Stimulated activated naive B cell treated with anti-CD40 and anti-IgM and Interleukin-4, amounts not matched to agents 10 μg/mL and 1 μg/mL and 100 μg/mL, for 72 hours (primary cell): ENCODE measurements around the gene LTBP2.
A peak's percentile ranks its signal among the peaks of the same experiment; 100 is the strongest.

Experiments
- ATAC-seq, 2 donors: fragments of 150-1000 bp; cut with Tn5 transposase; replicated peaks; 2 replicates each; pipeline ENCODE4 v1.10.0; 2021; ENCODE audit warnings: moderate library complexity in 1 of 2
- DNase-seq: peaks from one replicate; pipeline ENCODE4 v3.0.0; 2021
- H3K27ac Mint-ChIP-seq: one replicate; pipeline ENCODE4 v1.8.0; 2022; ENCODE audit warnings: mild to moderate bottlenecking, mixed read lengths
- H3K27me3 Mint-ChIP-seq, 2 donors: one replicate each; pipeline ENCODE4 v1.8.0; 2022; ENCODE audit warnings: mixed read lengths in 2 of 2
- H3K36me3 Mint-ChIP-seq, 2 donors: one replicate each; pipeline ENCODE4 v1.8.0; 2022; ENCODE audit warnings: mixed read lengths in 2 of 2, mild to moderate bottlenecking in 1 of 2
- H3K4me1 Mint-ChIP-seq, 2 donors: one replicate each; pipeline ENCODE4 v1.8.0; 2022; ENCODE audit warnings: mixed read lengths in 2 of 2, mild to moderate bottlenecking in 1 of 2
- H3K4me3 Mint-ChIP-seq, 2 donors: one replicate each; pipeline ENCODE4 v1.8.0; 2022; ENCODE audit warnings: mild to moderate bottlenecking in 2 of 2, mixed read lengths in 2 of 2, moderate library complexity in 1 of 2
- H3K9me3 Mint-ChIP-seq, 2 donors: one replicate each; pipeline ENCODE4 v1.8.0; 2022; ENCODE audit warnings: mixed read lengths in 2 of 2, mild to moderate bottlenecking in 1 of 2

LTBP2 gene

DNA sequence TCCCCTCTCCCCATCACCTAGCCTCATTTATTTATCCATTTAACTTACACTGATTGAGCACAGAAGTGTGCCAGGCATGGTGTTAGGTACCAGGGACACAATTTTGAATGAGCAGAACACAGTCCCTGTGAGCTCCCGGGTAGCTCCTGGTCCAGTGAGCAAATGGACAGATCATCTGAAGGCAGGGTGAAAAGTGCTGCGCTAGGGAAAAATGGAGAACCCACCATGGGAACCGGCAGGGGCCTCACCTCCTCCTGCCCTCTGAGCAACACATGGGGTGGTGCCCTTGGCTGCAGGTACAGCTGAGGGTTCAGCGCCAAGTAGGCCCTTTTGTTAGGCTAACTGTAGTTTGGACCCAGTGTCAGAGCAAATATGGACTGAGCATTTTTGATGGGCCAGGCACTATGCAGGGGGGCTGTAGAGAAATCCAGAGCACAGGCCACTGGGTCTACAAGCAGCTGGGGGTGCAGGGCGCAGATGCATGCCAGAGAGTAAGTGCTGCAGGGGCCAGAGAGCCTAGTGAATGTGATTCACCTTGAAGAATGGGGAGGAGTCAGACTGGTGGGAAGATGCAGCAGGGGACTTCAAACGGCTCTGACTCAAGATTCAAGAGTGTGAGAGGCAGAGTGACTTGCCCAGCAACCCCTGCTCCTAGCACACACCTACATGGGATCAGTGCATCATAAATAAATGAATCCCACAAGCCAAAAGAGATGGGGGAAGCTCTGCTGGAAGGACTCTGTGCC lies 28.2 kb downstream of the LTBP2 start:
- Mint-ChIP-seq H3K4me1 (peaks cover 6 to 10% of the 10 kb centered on the region in 2 donors), H3K36me3 (no peaks in the 10 kb centered on the region), H3K27ac (no peak overlapping the region), H3K9me3 (no peaks in the 10 kb centered on the region), H3K27me3 (peaks cover 0 to 7% of the 10 kb centered on the region in 2 donors), H3K4me3 (no peak overlapping the region)
- no peak for ATAC-seq
- DNase-seq, result no peak

DNA sequence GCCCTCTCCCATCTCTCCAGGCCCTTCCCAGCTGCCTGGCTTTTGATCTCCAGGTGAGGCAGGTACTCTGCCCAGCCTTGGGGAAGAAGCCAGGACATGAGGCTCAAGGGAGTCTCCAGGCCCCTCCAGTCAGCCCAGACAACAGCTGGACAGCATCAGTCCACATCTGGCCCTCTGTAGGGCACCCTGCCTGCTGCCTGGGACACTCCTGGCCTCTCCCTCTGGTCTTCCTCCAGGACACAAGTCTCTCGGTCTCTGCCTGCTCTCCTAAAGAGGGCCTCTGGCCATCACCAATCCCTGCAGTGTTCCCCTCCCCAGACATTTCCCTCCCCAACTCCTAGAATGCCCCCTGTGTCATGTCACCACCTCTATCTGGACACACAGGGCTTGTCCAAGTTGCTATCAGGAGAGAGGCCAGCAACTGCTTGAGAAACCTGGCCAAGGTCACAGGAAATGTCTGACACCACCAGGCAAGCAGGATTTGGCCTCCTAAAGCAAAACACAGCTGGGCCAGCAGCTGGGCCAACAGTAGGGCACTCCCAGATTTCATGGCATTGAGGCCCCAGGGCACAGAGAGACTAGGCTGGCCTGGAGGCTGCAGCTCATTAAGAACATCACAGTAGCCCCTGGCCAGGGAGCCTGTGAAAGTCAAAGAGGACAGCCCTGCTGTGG lies 29.0 kb downstream of the LTBP2 start:
- Mint-ChIP-seq H3K4me3 (no peak overlapping the region), H3K4me1 (peaks cover 6 to 10% of the 10 kb centered on the region in 2 donors), H3K9me3 (no peaks in the 10 kb centered on the region), H3K36me3 (no peaks in the 10 kb centered on the region), H3K27ac (no peak overlapping the region), H3K27me3 (peaks cover 0 to 7% of the 10 kb centered on the region in 2 donors)
- DNase-seq (no peak), ATAC-seq (no peak)

DNA sequence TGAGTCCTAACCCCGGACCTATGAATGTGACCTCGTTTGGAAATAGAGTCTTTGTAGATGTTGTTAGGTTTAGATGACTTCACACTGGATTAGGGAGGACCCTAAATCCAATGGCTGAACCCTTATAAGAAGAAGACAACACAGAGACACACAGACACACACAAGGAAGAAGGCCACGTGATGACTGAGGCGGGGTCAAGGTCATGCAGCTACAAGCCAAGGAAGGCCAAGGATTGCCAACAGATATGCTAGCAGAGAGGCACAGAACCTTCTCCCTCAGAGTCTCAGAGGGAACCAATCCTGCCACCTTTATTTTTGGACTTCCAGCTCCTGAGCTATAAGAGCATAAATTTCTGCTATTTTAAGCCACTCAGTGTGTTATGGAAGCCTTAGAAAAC lies 31.8 kb downstream of the LTBP2 start:
- ATAC-seq, result no peak
- Mint-ChIP-seq H3K4me1 (peaks cover 6 to 10% of the 10 kb centered on the region in 2 donors), H3K36me3 (no peaks in the 10 kb centered on the region), H3K27me3 (peaks cover 0 to 7% of the 10 kb centered on the region in 2 donors), H3K27ac (no peak overlapping the region), H3K4me3 (no peak overlapping the region), H3K9me3 (no peaks in the 10 kb centered on the region)
- no peak for DNase-seq

DNA sequence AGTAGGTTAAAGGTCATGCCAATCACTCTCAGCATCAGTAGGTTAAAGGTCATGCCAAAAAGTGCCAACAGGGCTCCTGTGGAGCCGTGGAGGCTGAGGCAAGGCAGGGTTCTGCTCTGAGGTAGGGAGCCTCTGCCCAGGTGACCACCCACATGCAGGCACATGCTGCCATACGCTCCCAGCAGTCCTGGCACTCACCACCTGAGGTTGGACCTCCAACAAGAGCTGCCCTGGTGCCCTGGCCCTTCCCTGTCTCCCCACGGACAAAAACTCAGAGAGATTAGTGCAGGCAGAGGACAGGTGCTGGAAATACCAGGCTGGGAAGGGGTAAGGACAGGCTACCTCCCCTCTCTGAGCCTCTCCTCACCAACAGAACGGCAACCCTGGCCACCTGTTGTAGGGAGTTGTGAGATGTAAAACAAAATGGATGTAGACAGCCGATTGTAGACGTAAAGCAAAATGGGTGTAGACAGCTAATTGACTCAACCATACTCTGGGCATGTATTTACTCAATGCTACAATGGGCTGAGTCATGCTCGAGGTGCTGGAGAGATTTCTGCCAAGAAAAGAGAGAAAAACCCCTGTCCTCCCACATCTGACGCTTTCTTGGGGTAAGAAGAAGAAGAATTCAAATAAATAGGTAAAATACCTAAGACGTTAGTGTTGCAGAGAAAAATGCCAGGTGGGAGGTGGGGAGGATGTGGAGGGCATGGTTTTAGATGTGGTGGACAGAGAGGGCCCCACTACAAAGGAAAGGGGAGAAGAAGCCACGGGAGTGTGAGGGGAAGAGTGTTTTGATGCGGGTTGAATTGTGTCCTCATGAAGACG lies 32.4 kb downstream of the LTBP2 start:
- no peak overlapping the region for H3K27ac Mint-ChIP-seq
- ATAC-seq (peak in 1 of 2 donors; percentile 29), DNase-seq (no peak)
- no peaks in the 10 kb centered on the region for H3K9me3 Mint-ChIP-seq
- peaks cover 8 to 14% of the 10 kb centered on the region in 2 donors for H3K4me1 Mint-ChIP-seq
- peaks cover 0 to 5% of the 10 kb centered on the region in 2 donors for H3K27me3 Mint-ChIP-seq
- H3K36me3 Mint-ChIP-seq, result no peaks in the 10 kb centered on the region
- no peak overlapping the region for H3K4me3 Mint-ChIP-seq

DNA sequence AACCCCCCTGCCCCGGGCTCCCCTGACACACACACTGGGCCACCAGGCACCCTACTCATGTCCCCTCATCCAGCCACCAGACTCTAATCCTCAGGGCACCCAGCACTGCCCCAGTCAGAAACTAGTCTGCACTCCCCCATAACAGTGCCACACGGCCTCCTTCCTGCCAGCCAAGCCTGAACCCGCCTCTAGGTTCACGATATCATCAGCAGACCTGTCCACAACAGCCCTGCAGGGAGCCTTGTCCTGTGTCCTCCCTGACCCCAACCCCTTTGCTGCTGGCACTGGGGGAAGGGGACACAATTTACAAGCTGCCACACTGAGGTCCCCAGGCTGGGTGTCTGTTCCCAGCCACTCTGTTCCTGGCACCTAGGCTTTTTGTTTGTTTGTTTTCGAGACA lies 33.6 kb downstream of the LTBP2 start:
- Mint-ChIP-seq H3K4me3 (no peak overlapping the region), H3K4me1 (peaks cover 11 to 19% of the 10 kb centered on the region in 2 donors), H3K27ac (peak overlapping the region; percentile 48), H3K9me3 (no peaks in the 10 kb centered on the region), H3K36me3 (no peaks in the 10 kb centered on the region), H3K27me3 (peaks cover 2 to 13% of the 10 kb centered on the region in 2 donors)
- DNase-seq, result no peak
- no peak for ATAC-seq

DNA sequence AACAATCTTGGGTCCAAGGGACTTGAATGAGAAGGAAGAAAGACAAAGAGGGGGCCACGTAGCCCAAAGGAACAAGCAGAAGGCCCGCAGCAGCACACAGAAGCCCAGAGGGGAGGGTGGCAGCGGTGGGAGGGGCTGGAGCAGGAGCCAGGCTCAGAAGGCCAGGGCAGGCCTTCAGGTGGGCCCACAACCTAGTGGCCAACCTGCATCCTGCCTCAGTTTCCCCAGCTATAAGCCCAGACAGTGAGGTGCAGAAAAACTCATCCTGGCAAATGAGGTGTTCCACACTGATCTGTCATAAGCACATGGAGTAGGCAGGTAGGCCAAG lies 34.1 kb downstream of the LTBP2 start:
- H3K36me3 Mint-ChIP-seq, result no peaks in the 10 kb centered on the region
- DNase-seq (no peak), ATAC-seq (no peak)
- H3K4me1 Mint-ChIP-seq, result peaks cover 11 to 19% of the 10 kb centered on the region in 2 donors
- H3K27me3 Mint-ChIP-seq, result peaks cover 6 to 19% of the 10 kb centered on the region in 2 donors
- no peak overlapping the region for H3K4me3 Mint-ChIP-seq
- no peaks in the 10 kb centered on the region for H3K9me3 Mint-ChIP-seq
- H3K27ac Mint-ChIP-seq, result no peak overlapping the region

DNA sequence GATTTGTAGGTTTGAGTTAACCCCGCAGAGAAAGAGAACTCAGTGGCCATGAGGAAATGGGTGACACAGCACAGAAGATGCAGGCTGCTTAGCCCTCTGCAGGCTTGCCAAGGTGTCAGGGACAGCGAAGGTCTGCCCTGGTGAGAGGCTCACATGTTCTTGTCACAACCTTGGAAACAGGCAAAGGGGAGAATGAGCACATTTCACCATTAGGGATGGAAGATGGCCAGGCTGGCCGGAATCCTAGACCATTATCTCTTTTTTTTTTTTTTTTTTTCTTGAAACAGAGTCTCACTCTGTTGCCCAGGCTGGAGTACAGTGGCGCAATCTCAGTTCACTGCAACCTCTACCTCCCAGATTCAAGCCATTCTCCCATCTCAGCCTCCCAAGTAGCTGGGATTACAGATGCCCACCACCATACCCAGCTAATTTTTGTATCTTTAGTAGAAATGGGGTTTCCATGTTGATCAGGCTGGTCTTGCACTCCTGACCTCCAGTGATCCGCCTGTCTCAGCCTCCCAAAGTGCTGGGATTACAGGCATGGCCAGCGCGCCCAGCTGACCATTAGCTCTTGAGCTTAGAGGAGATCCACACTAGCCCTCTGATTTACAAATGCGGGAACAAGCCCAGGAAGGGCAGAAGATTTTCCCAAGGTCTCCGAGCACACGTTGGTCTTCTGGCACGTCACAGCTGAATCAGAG lies 34.6 kb downstream of the LTBP2 start:
- ATAC-seq (no peak), DNase-seq (no peak)
- H3K4me3 Mint-ChIP-seq, result no peak overlapping the region
- H3K36me3 Mint-ChIP-seq, result no peaks in the 10 kb centered on the region
- peaks cover 10 to 24% of the 10 kb centered on the region in 2 donors for H3K4me1 Mint-ChIP-seq
- H3K27ac Mint-ChIP-seq, result no peak overlapping the region
- peaks cover 11 to 23% of the 10 kb centered on the region in 2 donors for H3K27me3 Mint-ChIP-seq
- no peaks in the 10 kb centered on the region for H3K9me3 Mint-ChIP-seq

DNA sequence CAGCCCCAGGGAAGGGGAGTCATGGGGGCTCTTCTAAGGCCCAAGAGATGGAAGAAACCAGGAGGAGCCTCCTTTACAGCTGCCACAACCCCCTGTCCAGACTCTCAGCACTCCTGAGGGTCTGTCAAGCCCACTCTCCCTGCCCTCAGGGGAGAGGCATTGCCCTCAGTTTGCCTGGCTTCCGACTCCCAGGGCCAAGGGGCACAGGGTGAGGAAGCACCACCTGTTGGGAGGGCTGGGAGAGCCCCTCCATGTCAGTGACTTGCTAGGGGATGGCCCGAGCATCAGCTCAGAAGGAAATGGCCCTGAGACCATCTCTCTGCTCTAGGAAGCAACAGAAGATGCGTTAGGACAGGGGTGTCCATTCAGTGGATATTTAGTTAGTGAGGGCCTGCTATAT lies 36.1 kb downstream of the LTBP2 start:
- no peaks in the 10 kb centered on the region for H3K9me3 Mint-ChIP-seq
- peaks cover 23 to 29% of the 10 kb centered on the region in 2 donors for H3K27me3 Mint-ChIP-seq
- no peak overlapping the region for H3K27ac Mint-ChIP-seq
- no peaks in the 10 kb centered on the region for H3K36me3 Mint-ChIP-seq
- H3K4me1 Mint-ChIP-seq, result peaks cover 13 to 31% of the 10 kb centered on the region in 2 donors
- H3K4me3 Mint-ChIP-seq, result no peak overlapping the region
- ATAC-seq, result no peak
- DNase-seq, result no peak

DNA sequence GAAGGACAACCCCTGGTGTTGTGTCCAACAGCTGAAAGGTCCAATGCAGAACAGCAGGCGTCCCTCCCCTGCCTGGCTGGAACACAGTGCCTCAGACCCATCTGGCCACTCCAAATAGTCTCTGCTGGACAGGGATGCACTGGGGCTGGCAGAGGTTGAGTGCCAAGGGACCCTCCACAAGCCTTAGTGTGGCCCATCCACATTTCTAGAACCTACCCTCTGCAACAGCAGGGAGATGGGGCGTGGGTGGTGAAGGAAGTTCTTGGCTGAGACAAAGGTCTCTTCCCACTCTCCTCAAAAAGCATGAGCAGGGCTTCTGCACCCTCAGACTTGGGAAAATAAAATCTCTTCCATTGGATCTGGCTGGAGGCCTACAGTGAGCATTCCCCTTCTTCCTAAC lies 36.5 kb downstream of the LTBP2 start:
- Mint-ChIP-seq H3K4me1 (peaks cover 13 to 31% of the 10 kb centered on the region in 2 donors), H3K36me3 (no peaks in the 10 kb centered on the region), H3K27ac (no peak overlapping the region), H3K9me3 (no peaks in the 10 kb centered on the region), H3K4me3 (no peak overlapping the region), H3K27me3 (peaks cover 23 to 29% of the 10 kb centered on the region in 2 donors)
- ATAC-seq, result no peak
- no peak for DNase-seq

DNA sequence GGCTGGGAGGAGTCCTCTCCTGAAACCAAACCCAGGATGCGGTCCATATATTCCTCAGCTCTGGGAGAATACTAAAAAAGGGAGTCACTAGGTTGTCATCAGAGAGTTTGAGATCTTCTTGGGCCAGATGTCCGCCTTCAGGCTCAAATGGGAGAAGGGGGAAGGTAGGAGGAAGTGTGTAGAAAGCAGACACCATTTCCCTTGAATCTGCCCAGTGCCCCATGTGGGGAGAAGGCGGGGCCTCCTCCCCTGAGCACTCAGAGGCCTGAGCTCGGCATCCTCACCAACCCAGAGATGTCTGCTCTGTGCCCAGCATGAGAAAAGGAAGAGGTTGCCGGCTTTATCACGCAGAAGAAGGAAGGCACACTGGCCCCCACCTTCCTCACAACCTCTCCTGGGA lies 37.3 kb downstream of the LTBP2 start:
- DNase-seq (no peak), ATAC-seq (peak; percentile 54 to 61)
- Mint-ChIP-seq H3K27me3 (peaks cover 23 to 29% of the 10 kb centered on the region in 2 donors), H3K9me3 (no peaks in the 10 kb centered on the region), H3K36me3 (no peaks in the 10 kb centered on the region), H3K4me1 (peaks cover 13 to 30% of the 10 kb centered on the region in 2 donors), H3K4me3 (no peak overlapping the region), H3K27ac (no peak overlapping the region)

DNA sequence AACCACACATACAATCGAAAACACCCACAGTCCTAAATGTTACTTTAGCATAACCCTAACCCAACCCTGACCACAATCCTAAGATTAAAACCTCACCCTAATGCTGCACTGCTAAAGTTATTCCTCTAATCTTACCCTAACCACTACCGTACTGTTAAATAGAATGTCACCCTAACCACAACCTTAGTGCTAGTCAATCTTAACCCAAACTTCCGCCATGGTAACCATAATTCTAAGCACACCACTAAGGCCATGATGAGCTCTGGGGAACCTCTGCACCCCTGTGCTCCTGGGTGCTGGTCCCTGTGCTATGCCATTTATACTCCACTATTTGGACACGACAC lies 38.0 kb downstream of the LTBP2 start:
- DNase-seq, result no peak
- no peak overlapping the region for H3K4me3 Mint-ChIP-seq
- H3K4me1 Mint-ChIP-seq, result peaks cover 11 to 23% of the 10 kb centered on the region in 2 donors
- H3K9me3 Mint-ChIP-seq, result no peaks in the 10 kb centered on the region
- ATAC-seq, result no peak
- H3K27me3 Mint-ChIP-seq, result peaks cover 23 to 26% of the 10 kb centered on the region in 2 donors
- no peak overlapping the region for H3K27ac Mint-ChIP-seq
- no peaks in the 10 kb centered on the region for H3K36me3 Mint-ChIP-seq

DNA sequence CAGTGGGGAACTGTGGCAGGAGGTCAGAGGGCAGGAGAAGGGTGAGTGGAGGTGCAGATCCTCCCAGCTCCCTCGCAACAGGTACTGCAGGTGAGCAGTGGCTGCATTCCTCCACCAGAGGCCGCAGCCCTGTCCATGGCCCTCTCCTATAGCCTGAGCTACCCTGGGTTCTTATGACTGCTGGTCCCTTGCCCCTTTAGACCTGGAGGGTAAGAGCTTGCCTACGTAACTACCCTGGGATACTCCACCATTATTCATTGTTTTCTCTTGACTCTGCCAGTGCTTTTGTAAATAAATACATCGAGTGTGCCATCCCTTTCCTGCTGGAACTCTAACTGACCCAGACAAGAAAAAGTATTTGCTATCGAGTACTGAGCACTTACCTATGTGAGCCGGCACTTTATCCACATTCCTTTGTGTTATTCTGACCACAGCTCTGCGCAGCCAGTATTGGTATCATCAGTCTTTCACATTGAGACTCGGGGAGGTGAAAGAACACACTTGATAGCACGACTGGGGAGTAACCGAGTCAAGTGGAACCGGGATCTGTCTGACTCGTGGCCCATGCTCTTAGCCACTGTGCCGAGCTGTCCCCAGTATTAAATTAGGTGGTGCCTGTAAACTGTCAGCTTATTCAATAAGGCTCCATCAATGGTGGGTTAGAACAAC lies 38.5 kb downstream of the LTBP2 start:
- H3K27ac Mint-ChIP-seq, result no peak overlapping the region
- peaks cover 23 to 26% of the 10 kb centered on the region in 2 donors for H3K27me3 Mint-ChIP-seq
- DNase-seq (no peak), ATAC-seq (no peak)
- no peaks in the 10 kb centered on the region for H3K36me3 Mint-ChIP-seq
- peaks cover 10 to 21% of the 10 kb centered on the region in 2 donors for H3K4me1 Mint-ChIP-seq
- no peak overlapping the region for H3K4me3 Mint-ChIP-seq
- no peaks in the 10 kb centered on the region for H3K9me3 Mint-ChIP-seq

DNA sequence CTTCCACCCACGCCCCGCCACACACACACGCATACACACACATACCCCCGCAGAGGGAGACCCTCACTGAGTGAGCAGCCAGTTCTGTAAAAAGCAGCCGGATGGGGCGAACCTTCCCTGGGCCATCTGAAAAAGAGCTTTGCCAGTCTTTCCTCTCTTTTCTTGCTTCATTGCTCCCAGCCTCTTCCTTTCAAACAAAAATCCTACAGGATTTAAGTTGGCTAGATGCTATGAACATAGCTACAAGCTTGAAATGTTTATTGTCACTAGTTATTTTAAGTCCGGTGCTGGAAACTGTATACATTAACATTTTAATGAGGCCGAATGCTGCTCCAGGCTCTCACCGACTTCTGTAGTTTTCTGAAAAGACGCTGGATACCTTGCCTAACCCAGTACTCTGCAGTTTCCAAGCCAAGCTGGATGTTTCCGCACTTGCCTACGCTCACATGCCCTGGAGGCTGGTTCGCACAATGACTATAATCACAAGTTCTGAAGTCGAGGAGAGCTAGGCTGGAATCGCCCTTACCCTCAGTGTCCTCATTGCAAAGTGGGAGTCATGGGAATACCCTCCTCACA lies 39.2 kb downstream of the LTBP2 start:
- DNase-seq, result no peak
- Mint-ChIP-seq H3K27me3 (peaks cover 23 to 26% of the 10 kb centered on the region in 2 donors), H3K4me3 (no peak overlapping the region), H3K4me1 (peaks cover 10 to 21% of the 10 kb centered on the region in 2 donors), H3K27ac (no peak overlapping the region), H3K9me3 (no peaks in the 10 kb centered on the region), H3K36me3 (no peaks in the 10 kb centered on the region)
- no peak for ATAC-seq
